Daoy (cell line): ENCODE measurements around the gene AFDN. TPM values are rescaled to one million over a fixed set of nuclear protein-coding genes. Genes with fewer than 3 reads are reported as not detected.

Experiments
- DNase-seq: peaks from one replicate; pipeline ENCODE4 v3.0.0-alpha.2; 2015; ENCODE audit warnings: low read depth
- total RNA-seq: library from RNA; depleted of rRNA; stranded (reverse); fragments of >200 nt; shearing (Covaris generic); gene quantifications from 2 replicates; pipeline ENCODE4 v1.2.3, GENCODE V29; 2014

The AFDN gene
- total RNA-seq, 1 experiment from 2014 or later: 19.5 TPM

GRCh38 chr6:167838207-167838748 lies 11.6 kb downstream of the AFDN start:
- no peak for DNase-seq

GRCh38 chr6:167839343-167839742 lies 12.6 kb downstream of the AFDN start:
- DNase-seq: no peak

- no peak for DNase-seq
These were observed 13.0 kb downstream of the AFDN start for GRCh38 chr6:167839755-167840154.

- no peak for DNase-seq
These were observed 13.4 kb downstream of the AFDN start for GRCh38 chr6:167840160-167840525.

GRCh38 chr6:167840526-167841179 lies 13.9 kb downstream of the AFDN start:
- DNase-seq: no peak

- DNase-seq: no peak
These were observed 15.3 kb downstream of the AFDN start for GRCh38 chr6:167841981-167842380.

GRCh38 chr6:167842457-167842856 lies 15.7 kb downstream of the AFDN start:
- no peak for DNase-seq

GRCh38 chr6:167843023-167843422 lies 16.3 kb downstream of the AFDN start:
- no peak for DNase-seq

- no peak for DNase-seq
These were observed 19.1 kb downstream of the AFDN start for GRCh38 chr6:167845856-167846255.

- no peak for DNase-seq
These were observed 20.4 kb downstream of the AFDN start for GRCh38 chr6:167846997-167847606.

- DNase-seq: no peak
These were observed 21.2 kb downstream of the AFDN start for GRCh38 chr6:167847936-167848335.

- no peak for DNase-seq
These were observed 22.1 kb downstream of the AFDN start for GRCh38 chr6:167848783-167849182.

- DNase-seq: peak; percentile 52
These were observed 23.2 kb downstream of the AFDN start for GRCh38 chr6:167849846-167850459.

- no peak for DNase-seq
These were observed 24.1 kb downstream of the AFDN start for GRCh38 chr6:167850782-167851181.

GRCh38 chr6:167851370-167851952 lies 24.8 kb downstream of the AFDN start:
- DNase-seq: no peak

- peak; percentile 80 for DNase-seq
These were observed 29.2 kb downstream of the AFDN start for GRCh38 chr6:167855825-167856425.

- DNase-seq: no peak
These were observed 29.8 kb downstream of the AFDN start for GRCh38 chr6:167856474-167856873.

GRCh38 chr6:167856999-167857660 lies 30.4 kb downstream of the AFDN start:
- DNase-seq: peak; percentile 50

- DNase-seq: peak; percentile 12
These were observed 31.4 kb downstream of the AFDN start for GRCh38 chr6:167858086-167858591.

GRCh38 chr6:167858842-167859664 lies 32.3 kb downstream of the AFDN start:
- no peak for DNase-seq
